GM18868 (cell line): Measurements from ENCODE around the gene RPH3AL.
"Not testable (repeated sequence)": the region's sequence is repeated elsewhere in the genome, so short reads cannot be mapped to it uniquely, and the experiment has no call there.

ENCODE experiments used
- ATAC-seq: cut with Tn5 transposase; IDR thresholded peaks from one replicate; pipeline ENCODE4 v1.9.1; 2021; ENCODE audit warnings: mild to moderate bottlenecking, moderate library complexity; ENCODE audit not compliant: unreplicated experiment

RPH3AL gene

DNA sequence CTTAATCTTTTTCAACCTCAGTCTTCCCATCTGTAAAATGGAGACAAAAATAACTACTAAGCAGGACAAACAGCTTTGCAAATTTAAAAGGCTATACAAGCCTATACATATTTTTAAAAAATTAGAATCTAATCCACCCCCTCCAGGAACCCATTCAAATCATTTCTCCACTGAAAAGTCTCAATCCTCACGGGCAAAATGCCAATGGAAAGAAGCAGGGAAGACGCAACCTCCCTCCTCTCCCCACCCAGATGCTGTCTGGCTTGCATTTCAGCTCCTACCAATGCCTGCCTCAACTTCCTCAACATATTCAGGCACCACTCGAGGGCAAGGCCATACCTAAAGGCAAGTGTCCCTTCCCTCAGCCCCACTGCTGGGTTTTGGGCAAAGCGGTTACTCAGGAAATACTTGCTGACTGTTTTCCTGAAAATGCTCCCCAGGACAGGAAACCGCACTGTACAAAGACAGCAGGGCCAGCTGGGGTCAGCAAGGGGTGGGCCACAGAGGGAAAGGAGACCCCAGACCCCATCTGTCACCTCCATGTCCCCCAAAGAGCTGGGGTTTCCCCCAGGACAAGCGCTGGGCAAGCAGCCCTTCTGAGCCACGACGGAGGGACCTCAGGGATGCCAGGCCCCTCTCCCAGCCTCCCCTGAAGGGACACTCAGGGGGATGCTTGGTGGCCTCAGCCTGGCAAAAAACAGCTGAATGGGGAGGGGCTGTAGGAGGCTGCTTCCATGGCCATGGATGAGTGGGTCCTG, 123.5 kb downstream of the RPH3AL start:
- ATAC-seq, result no peak

GRCh38 chr17:227946-228615, 124.5 kb downstream of the RPH3AL start:
- no peak for ATAC-seq

- no peak for ATAC-seq
Measured at GRCh38 chr17:227078-227945, 125.3 kb downstream of the RPH3AL start.

DNA sequence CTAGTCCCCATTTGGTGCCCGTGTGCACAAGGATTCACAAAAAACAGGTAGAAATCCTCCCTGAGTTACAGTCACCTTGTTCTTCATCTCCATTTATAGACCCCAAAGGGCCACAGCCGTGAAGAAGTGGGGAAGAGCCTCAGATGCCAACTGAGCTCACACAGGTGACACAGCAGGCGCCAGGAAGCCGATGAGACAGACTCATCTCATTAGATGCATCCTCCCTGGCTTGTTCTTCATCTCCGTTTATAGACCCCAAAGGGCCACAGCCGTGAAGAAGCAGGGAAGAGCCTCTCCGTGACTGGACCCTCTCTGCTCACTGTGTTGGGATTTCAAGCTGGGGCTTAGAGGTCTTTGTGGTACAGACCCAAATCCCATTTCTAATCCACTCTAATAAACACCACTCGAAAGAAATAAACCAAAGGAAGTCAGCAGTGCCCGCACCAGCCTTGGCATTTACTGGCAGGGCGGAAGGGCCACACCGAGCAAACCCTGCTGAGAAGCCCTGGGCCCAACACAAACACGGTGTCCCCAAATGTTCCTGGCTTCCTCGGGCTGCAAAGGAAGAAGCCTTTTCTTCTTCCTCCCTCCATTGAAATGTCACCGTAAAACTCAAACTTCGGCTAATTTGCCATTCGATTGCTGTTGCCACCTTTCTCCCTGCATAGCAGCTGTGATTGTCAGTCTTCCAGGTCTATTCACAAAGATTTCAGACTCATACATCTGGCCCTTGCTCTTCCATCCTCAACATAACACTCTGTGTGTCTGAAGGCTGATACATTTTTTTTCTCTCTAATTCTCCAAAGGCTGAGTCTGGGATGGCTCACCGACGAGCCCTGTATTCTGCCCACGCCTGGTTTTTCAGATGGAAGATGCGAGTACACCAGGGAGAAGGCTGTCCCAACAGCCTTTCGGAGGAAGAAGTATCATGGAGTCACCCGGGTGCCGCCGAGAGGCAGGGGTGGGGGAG, 126.2 kb downstream of the RPH3AL start:
- ATAC-seq, result no peak

GRCh38 chr17:225551-225950, 127.1 kb downstream of the RPH3AL start:
- no peak for ATAC-seq

GRCh38 chr17:224576-224975, 128.0 kb downstream of the RPH3AL start:
- not testable (repeated sequence) for ATAC-seq

DNA sequence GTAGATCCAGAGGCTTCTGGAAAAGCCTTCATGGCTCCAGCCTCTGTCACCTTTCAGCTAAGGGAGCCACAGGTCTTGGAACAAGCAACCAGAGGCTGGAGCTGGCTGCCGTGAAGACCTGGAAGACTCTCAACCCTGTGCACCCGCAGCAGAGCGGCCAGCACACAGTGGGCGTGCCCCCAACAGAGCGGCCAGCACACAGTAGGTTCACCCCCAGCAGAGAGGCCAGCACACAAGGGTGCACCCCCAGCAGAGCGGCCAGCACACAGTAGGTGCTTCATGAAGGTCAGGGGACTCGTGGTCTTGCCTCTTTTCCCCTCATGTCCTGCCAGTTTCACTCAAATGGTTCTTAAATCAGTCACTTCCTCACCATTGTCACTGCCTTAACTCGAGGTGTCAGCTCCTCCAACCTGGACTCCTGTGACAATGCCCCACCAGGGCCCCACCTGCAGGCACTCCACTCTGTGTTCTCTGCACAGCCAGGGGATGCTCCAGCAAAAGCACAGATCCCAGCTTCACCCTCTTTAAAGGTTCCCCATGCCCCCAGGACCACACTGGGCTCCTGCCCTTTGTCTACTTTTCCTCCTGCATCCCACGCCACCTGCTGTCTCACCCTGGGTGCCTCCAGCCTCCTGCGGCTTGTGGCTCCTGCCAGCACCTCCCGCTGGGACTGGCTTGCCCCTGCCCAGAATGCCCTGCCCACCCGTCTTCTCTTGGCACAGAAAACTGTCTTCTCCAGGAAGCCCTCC, 128.7 kb downstream of the RPH3AL start:
- ATAC-seq, result no peak

GRCh38 chr17:222172-222571, 130.4 kb downstream of the RPH3AL start:
- ATAC-seq, result no peak

- no peak for ATAC-seq
Measured at GRCh38 chr17:219696-220095, 132.9 kb downstream of the RPH3AL start.

DNA sequence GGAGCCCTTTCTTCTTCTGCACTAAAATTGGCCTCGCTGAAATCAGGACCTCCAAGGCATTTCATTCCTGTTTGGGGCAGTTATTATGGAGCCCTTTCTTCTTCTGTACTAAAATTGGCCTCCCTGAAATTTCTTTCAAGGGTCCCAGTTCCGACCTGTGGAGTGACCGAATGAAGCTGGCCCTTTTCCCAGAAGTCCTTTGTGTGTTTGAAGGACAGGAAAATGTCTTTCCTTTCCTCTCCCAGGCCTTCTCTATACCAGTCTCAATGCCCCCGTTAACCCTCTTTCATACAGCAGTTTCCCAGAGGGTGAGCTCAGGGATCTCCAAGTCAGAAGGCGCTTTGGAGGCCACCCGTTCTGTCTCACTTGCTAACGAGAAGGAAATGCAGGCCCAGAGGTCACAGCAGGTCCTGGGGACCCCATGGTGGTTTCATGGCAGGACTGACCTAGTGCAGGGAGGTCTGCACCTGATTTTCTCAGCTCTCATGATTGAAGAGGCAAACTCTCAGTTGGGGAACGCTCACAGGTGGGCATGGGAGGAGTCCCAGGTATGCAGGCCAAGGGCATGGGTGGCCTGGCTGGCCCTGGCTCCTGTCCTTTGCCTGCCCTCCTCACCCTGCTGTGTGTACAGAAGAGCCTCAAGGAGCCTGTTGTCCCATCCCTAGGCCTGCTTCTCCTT, 134.0 kb downstream of the RPH3AL start:
- no peak for ATAC-seq

DNA sequence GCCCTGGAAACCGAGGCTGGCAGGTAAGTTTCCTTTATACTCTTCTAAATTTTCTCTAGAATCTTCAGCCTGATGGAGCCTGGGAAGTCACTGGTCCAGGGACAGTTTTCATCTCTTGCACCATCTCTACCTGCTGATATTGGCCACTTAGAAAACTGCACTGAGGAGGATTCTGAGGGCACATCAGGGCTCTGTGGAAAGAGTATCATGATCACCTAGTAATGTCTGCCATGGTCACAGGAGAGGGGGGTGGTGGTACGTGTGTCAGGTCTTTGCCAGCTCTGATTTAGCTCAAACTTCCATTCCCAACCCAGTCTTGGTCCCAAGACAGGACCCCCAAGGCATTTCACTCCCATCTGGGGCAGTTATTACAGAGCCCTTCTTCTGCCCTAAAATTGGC, 136.0 kb downstream of the RPH3AL start:
- no peak for ATAC-seq

GRCh38 chr17:215563-216478, 136.8 kb downstream of the RPH3AL start:
- not testable (repeated sequence) for ATAC-seq

DNA sequence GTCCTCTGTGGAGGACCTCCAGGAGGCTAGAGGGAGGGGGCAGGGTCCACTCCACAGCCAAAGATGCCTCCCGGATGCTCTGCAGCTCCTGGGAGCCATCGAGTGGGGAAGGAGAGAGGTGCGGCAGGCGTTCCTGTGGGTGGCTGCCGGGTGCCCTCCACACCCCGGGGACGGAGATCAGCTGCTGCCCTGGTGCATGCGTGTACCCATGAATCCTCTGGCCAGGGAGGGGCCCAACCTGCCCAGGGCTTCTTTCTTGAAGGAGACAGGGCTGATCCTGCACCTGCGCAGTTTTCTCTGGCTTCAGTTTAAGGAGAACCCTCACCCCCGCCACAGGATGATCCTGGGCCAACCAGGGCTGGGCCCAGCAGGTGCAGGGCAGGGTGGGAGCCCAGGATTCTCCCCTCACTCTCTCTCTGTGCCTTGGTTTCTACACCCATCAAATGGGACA, 137.7 kb downstream of the RPH3AL start:
- ATAC-seq, result no peak

DNA sequence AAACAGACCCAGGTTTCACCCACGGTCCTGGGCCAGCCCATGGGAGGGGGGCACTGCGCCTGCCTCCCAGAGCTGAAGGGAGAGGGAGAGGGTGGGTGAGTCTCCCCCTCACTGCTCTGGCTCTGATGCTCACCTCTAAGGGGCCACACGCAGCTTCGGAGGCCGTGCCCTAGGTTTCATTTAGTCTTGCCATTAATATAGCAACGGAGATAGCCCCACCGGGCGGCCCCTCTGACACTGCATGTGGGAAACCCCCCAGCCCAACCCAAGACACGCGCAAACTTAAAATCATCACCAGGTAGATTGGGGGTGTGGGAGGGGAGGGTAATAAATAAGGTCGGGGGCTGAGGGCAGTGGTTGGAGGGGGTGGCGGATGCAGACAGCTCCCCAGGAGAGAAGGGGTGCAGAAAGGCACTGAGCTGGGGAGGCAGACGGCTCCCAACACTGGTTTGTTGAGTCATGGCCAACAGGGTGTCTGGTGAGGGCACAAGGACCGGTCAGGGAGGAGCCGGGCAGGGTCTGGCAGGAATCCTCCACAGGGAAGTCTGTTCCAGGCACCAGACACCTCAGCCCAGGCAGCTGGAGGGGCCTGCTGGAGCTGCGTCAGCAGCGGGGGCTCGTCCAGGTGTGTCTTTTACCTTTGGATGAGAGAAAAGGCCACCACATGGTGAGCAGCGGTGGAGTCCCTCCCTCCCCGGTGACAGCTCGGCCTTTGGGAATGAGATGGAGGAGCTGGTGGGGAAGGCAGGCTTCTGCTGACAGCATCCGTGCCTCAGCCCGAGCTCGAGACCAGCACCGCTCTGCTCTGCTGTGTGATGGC, 139.1 kb downstream of the RPH3AL start:
- ATAC-seq, result no peak

- no peak for ATAC-seq
Measured at GRCh38 chr17:210402-210801, 142.2 kb downstream of the RPH3AL start.

- ATAC-seq, result no peak
Measured at GRCh38 chr17:208429-208828, 144.2 kb downstream of the RPH3AL start.

DNA sequence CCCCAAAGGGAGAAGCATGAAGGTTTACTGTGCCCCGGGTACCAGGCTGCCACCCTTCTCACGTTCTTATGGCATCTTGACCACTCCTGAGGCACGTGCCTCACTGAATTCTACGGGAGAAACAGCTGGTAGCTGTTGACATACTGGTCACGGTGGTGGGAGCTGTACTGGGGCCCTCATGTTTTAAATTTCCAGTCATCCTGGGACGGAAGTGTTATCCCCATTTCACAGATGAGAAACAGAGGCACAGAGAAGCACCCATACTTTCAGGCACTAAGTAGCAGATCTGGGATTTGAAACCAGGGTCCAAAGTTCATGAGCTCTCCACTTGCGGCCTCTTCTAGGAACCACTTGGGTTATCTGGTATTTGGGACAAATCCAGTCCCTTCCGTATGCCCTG, 144.8 kb downstream of the RPH3AL start:
- no peak for ATAC-seq
